Heart left ventricle (tissue), 13 donors: ENCODE data around the gene PADI4.

Experiments used
- POLR2A ChIP-seq, 2 donors: fragments of 450-650 bp; IDR thresholded peaks; one replicate each; pipeline ENCODE4 v1.6.1; 2017; ENCODE audit warnings: antibody characterized with exemption in 2 of 2, mild to moderate bottlenecking in 2 of 2, moderate library complexity in 2 of 2
- TF ChIP-seq, protein P1 (sequence below), 12 donors: fragments of 200-600 bp; sonication (generic) in 4 of 12; IDR thresholded peaks; one replicate each; pipeline versions ENCODE4 v1.5.0 to v1.8.0; 2018 to 2022; ENCODE audit warnings: antibody characterized with exemption in 12 of 12, mild to moderate bottlenecking in 5 of 12
- donor health status: ischemic (EF 13 %, LVEDD 7.1; RV severe dilation, severe dysfunction).
- donor health status: DM: no; HTN: yes; CAD: no.
- donor health status: DM: no; HTN: no; CAD: no.
- donor health status: ischemic (EF 25% LVEDD 6.9; RV normal size, moderate dysfunction).
- donor health status: ischemic (EF 25% LVEDD 5.7; RV mildly dilated, moderate dysfunction).
- donor health status: ischemic (EF 35%, LVEDD 5.7; RV mildly dilated, moderate dysfunction).
- donor health status: nonischemic (EF 11% LVEDD 7.7; RV severe dilation, severe dysfunction).
- donor health status: DM: yes; HTN: yes; CAD: no.
- donor health status: PGD.
- donor health status: ischemic (EF 29% LVEDD 5.4; RV normal size, mild dysfunction).
- donor health status: nonischemic (EF 23%, LVEDD 6.1; RV moderate dilation, normal function).

DNA sequence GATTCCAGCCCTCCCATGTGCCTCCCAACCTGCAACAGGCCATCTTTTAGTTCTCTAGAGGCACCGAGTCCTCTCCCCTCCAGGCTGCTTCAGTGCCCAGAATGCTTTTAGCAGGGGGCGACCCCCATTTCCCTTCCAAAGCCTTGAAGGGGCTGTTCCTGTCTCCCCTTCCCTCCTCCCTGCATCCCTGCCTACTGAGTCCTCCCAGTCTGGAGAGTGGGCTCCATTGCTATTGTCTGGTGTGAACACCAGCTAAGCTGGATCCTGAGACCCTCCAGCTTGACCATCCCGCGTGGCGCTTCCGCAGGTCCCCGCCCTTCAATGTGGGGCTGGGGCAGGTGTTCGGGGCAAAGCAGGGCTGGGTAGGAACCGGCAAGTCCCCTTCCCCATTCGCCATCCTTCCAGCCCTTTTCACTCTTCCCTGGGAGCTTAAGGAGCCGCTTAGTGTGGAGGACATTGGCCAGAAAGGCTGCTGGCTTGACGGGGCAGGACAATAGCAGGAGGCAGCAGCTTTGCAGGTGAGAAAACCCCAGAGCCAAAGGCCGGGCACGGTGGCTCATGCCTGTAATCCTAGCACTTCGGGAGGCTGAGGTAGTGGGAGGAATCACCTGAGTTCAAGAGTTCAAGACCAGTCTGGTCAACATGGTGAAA, 96.2 kb downstream of the PADI4 start:
- TF ChIP-seq, protein P1, sequence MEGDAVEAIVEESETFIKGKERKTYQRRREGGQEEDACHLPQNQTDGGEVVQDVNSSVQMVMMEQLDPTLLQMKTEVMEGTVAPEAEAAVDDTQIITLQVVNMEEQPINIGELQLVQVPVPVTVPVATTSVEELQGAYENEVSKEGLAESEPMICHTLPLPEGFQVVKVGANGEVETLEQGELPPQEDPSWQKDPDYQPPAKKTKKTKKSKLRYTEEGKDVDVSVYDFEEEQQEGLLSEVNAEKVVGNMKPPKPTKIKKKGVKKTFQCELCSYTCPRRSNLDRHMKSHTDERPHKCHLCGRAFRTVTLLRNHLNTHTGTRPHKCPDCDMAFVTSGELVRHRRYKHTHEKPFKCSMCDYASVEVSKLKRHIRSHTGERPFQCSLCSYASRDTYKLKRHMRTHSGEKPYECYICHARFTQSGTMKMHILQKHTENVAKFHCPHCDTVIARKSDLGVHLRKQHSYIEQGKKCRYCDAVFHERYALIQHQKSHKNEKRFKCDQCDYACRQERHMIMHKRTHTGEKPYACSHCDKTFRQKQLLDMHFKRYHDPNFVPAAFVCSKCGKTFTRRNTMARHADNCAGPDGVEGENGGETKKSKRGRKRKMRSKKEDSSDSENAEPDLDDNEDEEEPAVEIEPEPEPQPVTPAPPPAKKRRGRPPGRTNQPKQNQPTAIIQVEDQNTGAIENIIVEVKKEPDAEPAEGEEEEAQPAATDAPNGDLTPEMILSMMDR (IDR thresholded peaks at IDR 0.05) = no peak
- no peak for TF ChIP-seq POLR2A (IDR thresholded peaks at IDR 0.05)
